ENCODE results near the gene PDCD7. TPM values are rescaled to one million over a fixed set of nuclear protein-coding genes. Genes with fewer than 3 reads are reported as not detected.
"Not testable (repeated sequence)": the region's sequence is repeated elsewhere in the genome, so short reads cannot be mapped to it uniquely, and the experiment has no call there.

The PDCD7 gene
- total and polyA plus RNA-seq, 2 donors: 18.3 to 27.3 TPM

DNA sequence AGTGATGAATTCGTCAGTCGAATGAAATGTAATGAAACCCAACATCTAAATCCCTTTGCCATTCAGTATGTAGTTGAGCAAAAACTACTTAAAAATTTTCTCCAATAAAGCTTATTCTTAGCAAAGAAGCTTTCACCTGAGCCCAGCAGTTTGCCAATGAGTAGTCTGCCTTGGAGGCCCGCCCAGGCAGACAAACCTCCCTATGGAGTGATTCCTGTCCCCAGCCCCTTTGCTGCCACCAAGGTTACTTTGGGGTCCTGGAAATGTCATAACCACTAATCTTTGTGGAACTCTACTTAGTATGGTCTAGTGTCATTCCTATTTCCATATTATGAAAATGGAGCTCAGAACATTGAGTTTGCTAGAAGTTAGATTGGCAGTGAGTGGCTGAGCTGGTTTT lies 30.7 kb downstream of the PDCD7 start:
- H3K27ac ChIP-seq (ENCODE audit: low read depth): no peak overlapping the region
- H3K4me3 ChIP-seq (ENCODE audit: low read depth, low read length): no peak overlapping the region
- no peak for DNase-seq (ENCODE audit: extremely low spot score)
- H3K4me1 ChIP-seq (ENCODE audit: insufficient read depth): no peaks in the 10 kb centered on the region
- H3K36me3 ChIP-seq (ENCODE audit: insufficient read depth): peaks cover 5% of the 10 kb centered on the region
- 98% methylated on average over 3 of the region's 3 CpGs for WGBS

GRCh38 chr15:65101891-65102708 lies 31.5 kb downstream of the PDCD7 start:
- no peak for DNase-seq (ENCODE audit: extremely low spot score)
- no peaks in the 10 kb centered on the region for H3K4me1 ChIP-seq (ENCODE audit: insufficient read depth)
- H3K4me3 ChIP-seq (ENCODE audit: low read depth, low read length): peak overlapping the region; percentile 8
- no peak overlapping the region for H3K27ac ChIP-seq (ENCODE audit: low read depth)
- H3K36me3 ChIP-seq (ENCODE audit: insufficient read depth): peaks cover 5% of the 10 kb centered on the region
- WGBS: 64% methylated on average over 75 of the region's 75 CpGs

DNA sequence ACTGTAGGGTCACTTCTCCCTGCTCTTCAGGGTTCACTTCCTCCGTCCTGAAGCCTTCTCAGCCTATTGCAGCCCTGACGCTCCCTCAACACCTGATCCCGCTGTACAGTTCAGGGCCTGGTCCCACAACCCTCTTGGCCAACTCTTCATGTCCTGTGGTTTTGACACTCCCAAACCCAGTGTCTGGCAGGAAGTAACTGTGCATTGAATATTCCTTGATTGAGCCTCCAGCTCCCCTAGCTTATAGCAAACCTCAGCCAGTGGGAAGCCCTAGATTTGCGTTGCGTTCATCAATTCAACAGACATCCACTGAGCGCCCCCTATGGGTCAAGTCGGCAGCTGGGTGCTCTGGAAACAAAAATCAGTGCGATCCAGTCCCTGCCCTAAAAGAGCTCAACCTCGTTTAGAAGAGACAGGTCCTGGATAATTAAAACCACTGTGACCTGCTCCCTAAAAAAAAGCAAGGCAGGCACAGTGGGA lies 32.2 kb downstream of the PDCD7 start:
- DNase-seq (ENCODE audit: extremely low spot score): peak; percentile 59
- H3K36me3 ChIP-seq (ENCODE audit: insufficient read depth): peaks cover 5% of the 10 kb centered on the region
- H3K4me3 ChIP-seq (ENCODE audit: low read depth, low read length): peak overlapping the region; percentile 8
- no peaks in the 10 kb centered on the region for H3K4me1 ChIP-seq (ENCODE audit: insufficient read depth)
- no peak overlapping the region for H3K27ac ChIP-seq (ENCODE audit: low read depth)
- 37% methylated on average over 9 of the region's 9 CpGs for WGBS

GRCh38 chr15:65100442-65100841 lies 33.2 kb downstream of the PDCD7 start:
- WGBS: 84% methylated on average over 7 of the region's 7 CpGs
- no peaks in the 10 kb centered on the region for H3K4me1 ChIP-seq (ENCODE audit: insufficient read depth)
- no peak overlapping the region for H3K4me3 ChIP-seq (ENCODE audit: low read depth, low read length)
- no peak overlapping the region for H3K27ac ChIP-seq (ENCODE audit: low read depth)
- DNase-seq (ENCODE audit: extremely low spot score): no peak
- peaks cover 5% of the 10 kb centered on the region for H3K36me3 ChIP-seq (ENCODE audit: insufficient read depth)

GRCh38 chr15:65099801-65100200 lies 33.8 kb downstream of the PDCD7 start:
- not testable (repeated sequence) for H3K36me3 ChIP-seq (ENCODE audit: insufficient read depth); H3K27ac ChIP-seq (ENCODE audit: low read depth); H3K4me1 ChIP-seq (ENCODE audit: insufficient read depth); DNase-seq (ENCODE audit: extremely low spot score); H3K4me3 ChIP-seq (ENCODE audit: low read depth, low read length)
- 94% methylated on average over 10 of the region's 10 CpGs for WGBS

DNA sequence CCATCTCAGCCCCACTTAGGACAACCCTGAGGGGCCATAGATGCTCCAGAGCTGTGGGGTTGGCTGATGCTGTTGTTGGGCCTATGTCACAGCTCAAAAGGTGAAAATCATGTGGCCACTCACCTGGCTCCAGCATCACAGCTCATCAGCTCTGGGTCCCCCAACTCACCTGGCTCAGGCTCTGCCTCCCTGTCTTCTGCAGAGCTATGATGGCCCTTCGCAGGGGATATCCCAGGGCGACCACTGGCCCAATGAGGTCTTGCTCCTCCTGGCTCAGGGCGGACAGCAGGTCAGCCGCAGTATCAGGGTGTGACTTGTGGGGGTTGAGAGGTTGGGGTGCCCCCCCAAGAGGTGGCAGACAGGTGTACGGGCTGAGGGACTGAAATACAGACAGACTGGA lies 34.3 kb downstream of the PDCD7 start:
- Histone ChIP-seq H3K36me3 (ENCODE audit: insufficient read depth) (peaks cover 5% of the 10 kb centered on the region), H3K4me1 (ENCODE audit: insufficient read depth) (no peaks in the 10 kb centered on the region), H3K27ac (ENCODE audit: low read depth) (no peak overlapping the region), H3K4me3 (ENCODE audit: low read depth, low read length) (no peak overlapping the region)
- no peak for DNase-seq (ENCODE audit: extremely low spot score)
- 97% methylated on average over 5 of the region's 5 CpGs for whole genome bisulfite sequencing

DNA sequence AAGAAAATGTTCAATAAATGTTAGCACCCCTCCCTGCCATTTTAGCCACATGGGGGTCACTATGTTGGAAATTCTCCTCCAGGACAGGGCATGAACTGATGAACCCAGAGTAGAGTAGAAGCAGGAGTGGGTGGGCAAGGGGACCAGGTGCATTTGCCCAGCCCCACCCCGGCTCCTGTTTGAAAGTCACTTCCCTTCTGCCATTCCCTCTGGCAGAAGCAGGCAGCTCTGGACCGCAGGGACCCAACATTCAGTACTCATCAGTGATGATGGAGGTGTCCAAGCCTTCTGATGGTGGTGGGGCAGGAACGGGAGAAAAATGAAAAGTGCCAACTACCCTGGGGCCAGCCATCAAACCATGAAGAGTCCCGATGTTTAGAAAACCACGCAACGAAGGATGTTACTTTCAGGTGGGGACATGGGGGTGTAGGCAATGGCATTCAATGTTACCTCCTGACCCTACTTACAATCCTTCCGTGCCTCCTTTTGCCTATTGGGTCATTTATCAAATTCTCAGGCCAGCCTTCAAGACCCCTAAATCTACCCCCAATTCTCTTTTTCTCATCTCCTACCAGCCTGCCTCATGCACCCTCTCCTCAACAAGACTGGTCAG lies 35.9 kb downstream of the PDCD7 start:
- no peaks in the 10 kb centered on the region for H3K4me1 ChIP-seq (ENCODE audit: insufficient read depth)
- DNase-seq (ENCODE audit: extremely low spot score): no peak
- WGBS: 97% methylated on average over 7 of the region's 7 CpGs
- no peak overlapping the region for H3K4me3 ChIP-seq (ENCODE audit: low read depth, low read length)
- no peak overlapping the region for H3K27ac ChIP-seq (ENCODE audit: low read depth)
- H3K36me3 ChIP-seq (ENCODE audit: insufficient read depth): peaks cover 5% of the 10 kb centered on the region

GRCh38 chr15:65096481-65097385 lies 36.9 kb downstream of the PDCD7 start:
- WGBS: 81% methylated on average over 6 of the region's 6 CpGs
- no peak overlapping the region for H3K27ac ChIP-seq (ENCODE audit: low read depth)
- no peak overlapping the region for H3K4me3 ChIP-seq (ENCODE audit: low read depth, low read length)
- H3K4me1 ChIP-seq (ENCODE audit: insufficient read depth): no peaks in the 10 kb centered on the region
- H3K36me3 ChIP-seq (ENCODE audit: insufficient read depth): peaks cover 2% of the 10 kb centered on the region
- DNase-seq (ENCODE audit: extremely low spot score): no peak

GRCh38 chr15:65095747-65096104 lies 37.9 kb downstream of the PDCD7 start:
- Histone ChIP-seq H3K27ac (ENCODE audit: low read depth) (no peak overlapping the region), H3K4me1 (ENCODE audit: insufficient read depth) (no peaks in the 10 kb centered on the region), H3K36me3 (ENCODE audit: insufficient read depth) (peaks cover 2% of the 10 kb centered on the region), H3K4me3 (ENCODE audit: low read depth, low read length) (no peak overlapping the region)
- WGBS: 72% methylated on average over 6 of the region's 6 CpGs
- no peak for DNase-seq (ENCODE audit: extremely low spot score)

DNA sequence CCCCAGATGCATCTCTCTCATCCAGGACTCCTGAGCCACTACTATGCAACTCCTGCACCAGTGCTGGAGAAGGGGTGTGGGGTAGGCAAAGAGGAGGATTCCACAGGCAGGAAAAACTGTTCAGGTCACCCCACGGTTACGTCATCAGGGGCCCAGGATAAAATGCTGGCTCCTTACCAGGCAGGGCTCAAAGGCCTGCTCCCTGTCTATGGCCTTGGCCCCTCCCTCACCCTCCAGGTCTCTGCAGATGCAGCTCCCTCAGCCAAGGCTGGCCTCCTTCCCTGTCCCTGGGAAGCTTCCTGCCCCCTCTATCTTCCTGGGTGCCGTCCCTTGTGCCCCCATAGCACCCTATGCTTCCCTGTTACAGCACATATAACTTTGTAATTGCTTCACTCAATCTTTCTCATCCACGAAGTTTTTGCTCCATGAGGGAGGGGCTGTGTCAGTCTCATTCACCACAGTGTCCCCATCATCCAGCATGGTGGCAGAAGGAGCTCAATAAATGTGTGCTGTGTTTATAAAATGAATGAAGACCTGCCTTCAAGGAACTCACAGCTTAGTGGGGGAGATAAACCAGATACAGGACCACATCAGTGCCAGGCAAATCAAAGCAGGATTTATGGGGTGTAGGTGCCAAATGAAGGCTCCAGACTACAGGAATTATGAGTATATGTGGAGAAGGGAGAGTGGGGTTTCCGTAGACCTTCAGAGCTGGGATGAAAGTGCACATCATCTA lies 38.4 kb downstream of the PDCD7 start:
- H3K36me3 ChIP-seq (ENCODE audit: insufficient read depth): peaks cover 2% of the 10 kb centered on the region
- no peak for DNase-seq (ENCODE audit: extremely low spot score)
- 42% methylated on average over 5 of the region's 5 CpGs for WGBS

GRCh38 chr15:65094294-65094995 lies 39.2 kb downstream of the PDCD7 start:
- WGBS: 63% methylated on average over 14 of the region's 14 CpGs
- no peak overlapping the region for H3K27ac ChIP-seq (ENCODE audit: low read depth)
- H3K4me3 ChIP-seq (ENCODE audit: low read depth, low read length): no peak overlapping the region
- H3K36me3 ChIP-seq (ENCODE audit: insufficient read depth): peaks cover 2% of the 10 kb centered on the region
- no peak for DNase-seq (ENCODE audit: extremely low spot score)
- H3K4me1 ChIP-seq (ENCODE audit: insufficient read depth): no peaks in the 10 kb centered on the region

More for the DNA sequence above, 38.4 kb downstream of the PDCD7 start:
- no peak overlapping the region for H3K4me3 ChIP-seq (ENCODE audit: low read depth, low read length)
- H3K27ac ChIP-seq (ENCODE audit: low read depth): no peak overlapping the region
- H3K4me1 ChIP-seq (ENCODE audit: insufficient read depth): no peaks in the 10 kb centered on the region

DNA sequence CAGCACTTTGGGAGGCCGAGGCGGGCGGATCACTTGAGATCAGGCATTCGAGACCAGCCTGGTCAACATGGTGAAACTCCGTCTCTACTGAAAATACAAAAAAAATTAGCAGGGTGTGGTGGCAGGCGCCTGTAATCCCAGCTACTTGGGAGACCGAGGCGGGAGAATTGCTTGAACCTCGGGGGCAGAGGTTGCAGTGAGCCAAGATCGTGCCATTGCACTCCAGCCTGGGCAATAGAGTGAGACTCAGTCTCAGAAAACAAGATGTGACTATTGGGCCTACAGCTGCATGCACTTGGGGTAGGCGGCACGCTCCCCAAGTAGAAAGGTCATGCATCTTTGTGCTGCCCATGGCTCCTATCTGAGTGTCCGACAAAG lies 39.8 kb downstream of the PDCD7 start:
- H3K27ac ChIP-seq (ENCODE audit: low read depth); DNase-seq (ENCODE audit: extremely low spot score); H3K4me1 ChIP-seq (ENCODE audit: insufficient read depth); H3K36me3 ChIP-seq (ENCODE audit: insufficient read depth); H3K4me3 ChIP-seq (ENCODE audit: low read depth, low read length): not testable (repeated sequence)
- 95% methylated on average over 13 of the region's 13 CpGs for WGBS
